HCT116 (cell line): ENCODE data around the gene ALOX5AP. TPM values are rescaled to one million over a fixed set of nuclear protein-coding genes. Genes with fewer than 3 reads are reported as not detected.

Experiments used
- ATAC-seq: fragments of 200-7000 bp; cut with Tn5 transposase; 2 replicates; pipeline ENCODE4 v1.9.1; 2020; ENCODE audit warnings: mild to moderate bottlenecking, moderate library complexity
- BruUV-seq: library from RNA; stranded (reverse); fragments of 400-500 nt; replicated peaks from 2 replicates; lab custom pipeline; 2021; lab: Mats Ljungman, UMichigan
- CTCF ChIA-PET: fragments of 300-600 bp; sonication (Branson Sonifier 250); formaldehyde crosslinking; loops from one replicate; lab custom pipeline; 2021; ENCODE audit warnings: antibody characterized with exemption; lab: Charles Lee
- POLR2A ChIA-PET: fragments of 300-600, 350-600 bp; sonication (Branson Sonifier 250); formaldehyde crosslinking; loops from one replicate; lab custom pipeline; 2021; ENCODE audit warnings: antibody characterized with exemption; lab: Charles Lee
- RAD21 ChIA-PET, 2 experiments: fragments of 300-600 bp; sonication (Branson Sonifier 250); formaldehyde crosslinking; loops; one replicate each; lab custom pipeline; 2023; ENCODE audit warnings: low total read pairs in 2 of 2; ENCODE audit not compliant: uncharacterized antibody in 2 of 2, unreplicated experiment in 2 of 2, low non-redundant PET in 1 of 2; lab: Charles Lee
- DNase-seq: peaks from one replicate; pipeline ENCODE4 v3.0.0-alpha.2; 2010; ENCODE audit warnings: low read depth, low spot score
- H2AFZ ChIP-seq: fragments of 200-600 bp; shearing (Covaris generic), sonication (generic); 2 replicates; pipeline ENCODE4 v1.6.1; 2017; ENCODE audit warnings: low read depth, mixed run types, mixed read lengths, antibody characterized with exemption, low read length; ENCODE audit not compliant: poor library complexity, severe bottlenecking
- H3K27ac ChIP-seq: 2 replicates; pipeline ENCODE4 v1.5.1; 2012; ENCODE audit warnings: low read depth, low read length
- H3K27me3 ChIP-seq: fragments of 200-600 bp; sonication (generic); 2 replicates; pipeline ENCODE4 v1.6.1; 2016; ENCODE audit warnings: mixed run types, low read length, mixed read lengths; ENCODE audit not compliant: insufficient read depth
- H3K36me3 ChIP-seq, 2 experiments: fragments of 200-500 bp in 1 of 2; fragments of 200-600 bp in 1 of 2; sonication (Bioruptor generic) in 1 of 2; sonication (generic) in 1 of 2; 2 replicates each; pipeline versions ENCODE4 v1.5.1 to v1.6.1; 2014 to 2016; ENCODE audit warnings: low read length in 2 of 2, inconsistent platforms in 1 of 2, mixed read lengths in 1 of 2, mixed run types in 1 of 2; ENCODE audit not compliant: insufficient read depth in 2 of 2, control insufficient read depth in 1 of 2
- H3K4me1 ChIP-seq, 2 experiments: fragments of 200-600 bp in 1 of 2; sonication (generic) in 1 of 2; 2 replicates each; pipeline versions ENCODE4 v1.5.1 to v1.6.1; 2012 to 2017; ENCODE audit warnings: low read length in 2 of 2, inconsistent platforms in 1 of 2, mild to moderate bottlenecking in 1 of 2, mixed read lengths in 1 of 2, mixed run types in 1 of 2, moderate library complexity in 1 of 2; ENCODE audit not compliant: insufficient read depth in 2 of 2, control insufficient read depth in 1 of 2
- H3K4me2 ChIP-seq: fragments of 200-600 bp; sonication (generic); 2 replicates; pipeline ENCODE4 v1.6.1; 2017; ENCODE audit warnings: mixed run types, low read length, mixed read lengths
- H3K4me3 ChIP-seq, 2 experiments: fragments of 200-600 bp in 1 of 2; sonication (generic) in 1 of 2; replicated peaks in 1 of 2; 2 replicates each; pipeline ENCODE4 v1.5.1; 2011 to 2016; ENCODE audit warnings: low read length in 2 of 2, control low read depth in 1 of 2, low read depth in 1 of 2, mild to moderate bottlenecking in 1 of 2, mixed read lengths in 1 of 2, mixed run types in 1 of 2
- H3K79me2 ChIP-seq: fragments of 200-600 bp; sonication (generic); 2 replicates; pipeline ENCODE4 v1.6.1; 2017; ENCODE audit warnings: mild to moderate bottlenecking, mixed run types, low read length, moderate library complexity, mixed read lengths; ENCODE audit not compliant: insufficient read depth
- H3K9ac ChIP-seq: fragments of 200-600 bp; sonication (generic); 2 replicates; pipeline ENCODE4 v1.6.1; 2016; ENCODE audit warnings: low read length, mixed read lengths
- H3K9me2 ChIP-seq: fragments of 200-600 bp; sonication (generic), shearing (Covaris generic); 2 replicates; pipeline ENCODE4 v1.6.1; 2017; ENCODE audit warnings: mixed run types, mild to moderate bottlenecking, moderate library complexity; ENCODE audit not compliant: insufficient read depth
- H3K9me3 ChIP-seq, 2 experiments: fragments of 200-500 bp in 1 of 2; fragments of 200-600 bp in 1 of 2; sonication (Bioruptor generic) in 1 of 2; sonication (generic) in 1 of 2; 2 replicates each; pipeline ENCODE4 v1.6.1; 2014 to 2017; ENCODE audit warnings: low read length in 2 of 2, mixed read lengths in 2 of 2, inconsistent platforms in 1 of 2, low read depth in 1 of 2, mild to moderate bottlenecking in 1 of 2, mixed run types in 1 of 2, moderate library complexity in 1 of 2; ENCODE audit not compliant: control insufficient read depth in 1 of 2, insufficient read depth in 1 of 2
- H4K20me1 ChIP-seq: fragments of 200-600 bp; sonication (generic), shearing (Covaris generic); 2 replicates; pipeline ENCODE4 v1.6.1; 2017; ENCODE audit warnings: mixed run types, mild to moderate bottlenecking, moderate library complexity; ENCODE audit not compliant: insufficient read depth
- CEBPB ChIP-seq: IDR thresholded peaks from 2 replicates; pipeline ENCODE4 v1.6.1; 2012; ENCODE audit warnings: low read depth
- CTCF ChIP-seq, 3 experiments: fragments of 200-600 bp in 1 of 3; sonication (generic) in 1 of 3; IDR thresholded peaks in 2 of 3; conservative IDR thresholded peaks in 1 of 3; 2 replicates each; pipeline ENCODE4 v1.5.1; 2012 to 2017; ENCODE audit warnings: low read depth in 2 of 3, low read length in 2 of 3, antibody characterized with exemption in 1 of 3, borderline replicate concordance in 1 of 3, control low read depth in 1 of 3, mild to moderate bottlenecking in 1 of 3, mixed read lengths in 1 of 3, mixed run types in 1 of 3, moderate library complexity in 1 of 3; ENCODE audit not compliant: insufficient read depth in 1 of 3
- EGR1 ChIP-seq: IDR thresholded peaks from 2 replicates; pipeline ENCODE4 v1.6.1; 2012; ENCODE audit warnings: low read depth
- FOSL1 ChIP-seq: IDR thresholded peaks from 2 replicates; pipeline ENCODE4 v1.6.1; 2012; ENCODE audit warnings: low read depth
- JUND ChIP-seq: IDR thresholded peaks from 2 replicates; pipeline ENCODE4 v1.6.1; 2012
- POLR2AphosphoS5 ChIP-seq: IDR thresholded peaks from 2 replicates; pipeline ENCODE4 v1.6.1; 2011; ENCODE audit warnings: mild to moderate bottlenecking, low read depth, low read length, moderate library complexity
- SP1 ChIP-seq: IDR thresholded peaks from 2 replicates; pipeline ENCODE4 v1.6.1; 2012; ENCODE audit warnings: low read depth
- SRF ChIP-seq: IDR thresholded peaks from 2 replicates; pipeline ENCODE4 v1.6.1; 2012; ENCODE audit warnings: low read depth
- intact Hi-C: fragments of 100-400 bp; cut with micrococcal nuclease; formaldehyde crosslinking; loops from 2 replicates; pipeline ENCODE4 v1.10.0; 2022
- total RNA-seq: library from RNA; stranded (reverse); gene quantifications from one replicate; pipeline ENCODE4 v1.2.1, GENCODE V29; 2021; ENCODE audit not compliant: unreplicated experiment

The ALOX5AP gene
- total RNA-seq, 1 experiment from 2014 or later = not detected

GRCh38 chr13:30739761-30740642 lies 4.7 kb downstream of the ALOX5AP start:
- H3K9me2 ChIP-seq = no peaks in the 10 kb centered on the region
- H3K4me2 ChIP-seq = peak overlapping the region; percentile 62
- H3K4me3 ChIP-seq = peak overlapping the region in 1 of 2 experiments; percentile 26
- BruUV-seq = no TSS peak
- H3K9me3 ChIP-seq = no peaks in the 10 kb centered on the region
- TF ChIP-seq CEBPB (peak; percentile 66), CTCF (IDR thresholded peaks at IDR 0.05 in 2 of 3, conservative IDR thresholded peaks at IDR 0.05 in 1 of 3; ENCODE audit: borderline replicate concordance in 1 of 3, insufficient read depth in 1 of 3, low read depth in 2 of 3, low read length in 2 of 3) (no peak), EGR1 (0 out of 2 replicates have a peak, but pooled peaks have one; percentile 19), FOSL1 (peak; percentile 75), SP1 (peak; percentile 31; the same call in 1 of the 2 replicates), JUND (peak; percentile 38; the same call in 1 of the 2 replicates), POLR2AphosphoS5 (no peak), SRF (no peak)
- DNase-seq (peak; percentile 52), ATAC-seq (peak; percentile 67)
- ChIA-PET RAD21 (no interaction called here), POLR2A (interaction anchor here (0.6 to 1.4 kb wide), 3 partner anchors 13 to 625 kb away, joined by 3 read pairs; no protein-coding TSS in a partner anchor), CTCF (no interaction called here)
- H3K27me3 ChIP-seq = peaks cover 47% of the 10 kb centered on the region
- H3K9ac ChIP-seq = no peak overlapping the region
- intact Hi-C loops = loop anchor here (5.0 kb wide), 1 partner anchor 123 kb away; the partner anchor contains the start of gene USPL1
- no peaks in the 10 kb centered on the region; the same call in 1 of the 2 replicates for H4K20me1 ChIP-seq
- peaks cover 34 to 41% of the 10 kb centered on the region in 2 experiments for H3K4me1 ChIP-seq
- H2AFZ ChIP-seq = peak overlapping the region; percentile 72
- no peaks in the 10 kb centered on the region for H3K79me2 ChIP-seq
- H3K27ac ChIP-seq = no peak overlapping the region
- H3K36me3 ChIP-seq = no peaks in the 10 kb centered on the region
